Omental fat pad (tissue), 4 donors: ENCODE data around the gene BRCA2. TPM values are rescaled to one million over a fixed set of nuclear protein-coding genes. Genes with fewer than 3 reads are reported as not detected.

ENCODE experiments used
- ATAC-seq: fragments of 150-250 bp; one replicate; pipeline ENCODE4 v1.9.1; 2016; ENCODE audit warnings: mild to moderate bottlenecking, moderate library complexity; ENCODE audit not compliant: low FRiP score
- DNase-seq: peaks from one replicate; pipeline ENCODE4 v3.0.0-alpha.2; 2019; ENCODE audit warnings: low spot score
- CTCF ChIP-seq, 3 donors: fragments of 450-650 bp; IDR thresholded peaks; one replicate each; pipeline ENCODE4 v1.5.1; 2016 to 2017; ENCODE audit warnings: antibody characterized with exemption in 3 of 3, mild to moderate bottlenecking in 3 of 3, moderate library complexity in 2 of 3
- total RNA-seq, 4 donors: library from RNA; depleted of rRNA; stranded (reverse); fragments of >200 nt; gene quantifications; one replicate each; pipeline ENCODE4 v1.1.0, GENCODE V29; 2016

BRCA2 gene
- total RNA-seq, 4 donors from 2014 or later, result 2.0 to 3.3 (median 2.5) TPM

GRCh38 chr13:32383836-32384618 lies 68.7 kb downstream of the BRCA2 start:
- TF ChIP-seq CTCF (IDR thresholded peaks at IDR 0.05), result no peak
- ATAC-seq, result no peak
- no peak for DNase-seq

GRCh38 chr13:32384702-32385101 lies 69.4 kb downstream of the BRCA2 start:
- no peak for ATAC-seq
- no peak for DNase-seq
- TF ChIP-seq CTCF (IDR thresholded peaks at IDR 0.05), result no peak

- ATAC-seq (no peak), DNase-seq (no peak)
- TF ChIP-seq CTCF (IDR thresholded peaks at IDR 0.05), result no peak
Observed at GRCh38 chr13:32385410-32385809, 70.1 kb downstream of the BRCA2 start.

GRCh38 chr13:32390048-32390447 lies 74.7 kb downstream of the BRCA2 start:
- no peak for TF ChIP-seq CTCF (IDR thresholded peaks at IDR 0.05)
- ATAC-seq, result no peak
- no peak for DNase-seq

- no peak for TF ChIP-seq CTCF (IDR thresholded peaks at IDR 0.05)
- DNase-seq (no peak), ATAC-seq (no peak)
Observed at GRCh38 chr13:32390484-32390883, 75.2 kb downstream of the BRCA2 start.

GRCh38 chr13:32391101-32391619 lies 75.9 kb downstream of the BRCA2 start:
- DNase-seq, result no peak
- no peak for ATAC-seq
- TF ChIP-seq CTCF (IDR thresholded peaks at IDR 0.05), result no peak

GRCh38 chr13:32403108-32403507 lies 87.8 kb downstream of the BRCA2 start:
- ATAC-seq (no peak), DNase-seq (no peak)
- no peak for TF ChIP-seq CTCF (IDR thresholded peaks at IDR 0.05)
